ENCODE measurements around the gene C11orf21.

C11orf21 gene

GRCh38 chr11:2314136-2314524, 12.4 kb upstream of the C11orf21 start:
- H3K36me3 ChIP-seq (ENCODE audit: control insufficient read depth, low read length) = no peaks in the 10 kb centered on the region
- H4K20me1 ChIP-seq (ENCODE audit: control insufficient read depth, insufficient read depth, low read depth, low read length) = no peaks in the 10 kb centered on the region
- no peak for TF ChIP-seq CTCF (IDR thresholded peaks at IDR 0.05; ENCODE audit: low read depth, low read length, poor library complexity, severe bottlenecking)
- no peak for TF ChIP-seq EZH2phosphoT487 (IDR thresholded peaks at IDR 0.05; ENCODE audit: borderline replicate concordance, low read length)
- no peaks in the 10 kb centered on the region for H3K79me2 ChIP-seq (ENCODE audit: control insufficient read depth, low read length)
- H3K4me2 ChIP-seq (ENCODE audit: low read length) = no peak overlapping the region
- no peaks in the 10 kb centered on the region for H3K9me3 ChIP-seq (ENCODE audit: control insufficient read depth, insufficient read depth, low read length)
- H3K4me1 ChIP-seq (ENCODE audit: control insufficient read depth, low read length) = no peaks in the 10 kb centered on the region
- H3K27ac ChIP-seq (ENCODE audit: low read depth, low read length) = no peak overlapping the region
- no peaks in the 10 kb centered on the region for H3F3A ChIP-seq (ENCODE audit: control insufficient read depth, insufficient read depth)
- H3K4me3 ChIP-seq (ENCODE audit: low read length) = no peak overlapping the region
- no peaks in the 10 kb centered on the region for H3K9me2 ChIP-seq (replicated peaks; ENCODE audit: control insufficient read depth, low read length)
- H3K27me3 ChIP-seq (ENCODE audit: control insufficient read depth, low read length) = no peaks in the 10 kb centered on the region

DNA sequence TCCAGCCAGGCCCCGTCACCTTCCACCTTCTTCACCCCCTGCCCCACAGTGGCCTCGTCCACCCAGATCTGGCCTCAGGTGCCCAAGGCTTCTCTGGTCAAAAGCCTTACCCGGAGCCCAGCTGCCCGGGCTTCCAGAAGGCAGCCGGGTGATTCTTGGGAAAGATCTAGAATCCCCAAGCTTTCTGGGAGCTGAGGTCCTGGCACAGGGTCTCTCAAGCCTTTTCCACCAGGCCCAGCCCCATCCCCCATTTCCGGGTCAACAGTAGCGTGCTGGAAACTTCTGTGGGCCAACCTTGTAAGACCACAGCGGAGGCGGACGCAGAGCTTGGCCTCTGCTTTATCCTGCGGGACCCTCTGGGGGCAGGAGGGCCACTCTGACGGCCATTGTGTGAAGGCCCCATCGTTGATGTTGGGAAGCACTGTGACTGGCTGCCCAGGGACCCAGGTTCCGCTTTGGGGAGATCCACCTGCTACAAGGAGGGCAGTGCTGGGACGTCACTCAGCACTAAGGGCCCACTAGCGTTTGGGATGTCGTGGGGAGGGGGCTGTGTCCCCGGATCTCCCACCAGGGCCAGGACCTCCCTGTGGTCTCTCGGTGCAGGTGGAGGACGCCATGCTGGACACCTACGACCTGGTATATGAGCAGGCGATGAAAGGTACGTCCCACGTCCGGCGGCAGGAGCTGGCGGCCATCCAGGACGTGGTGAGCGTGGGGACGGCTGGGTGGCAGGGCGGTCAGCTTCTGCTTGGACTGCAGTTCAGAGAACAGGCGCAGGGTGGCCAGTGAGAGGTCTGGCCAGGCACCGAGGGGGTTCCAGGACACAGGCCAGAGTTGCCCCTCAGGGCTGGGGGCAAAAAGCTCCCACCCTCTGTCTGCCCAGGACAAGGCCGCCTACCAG, 11.6 kb upstream of the C11orf21 start:
- Histone ChIP-seq H3K4me1 (ENCODE audit: control insufficient read depth, low read length) (no peaks in the 10 kb centered on the region), H3K27me3 (ENCODE audit: control insufficient read depth, low read length) (no peaks in the 10 kb centered on the region), H3K79me2 (ENCODE audit: control insufficient read depth, low read length) (no peaks in the 10 kb centered on the region), H3F3A (ENCODE audit: control insufficient read depth, insufficient read depth) (no peaks in the 10 kb centered on the region), H3K4me2 (ENCODE audit: low read length) (no peak overlapping the region), H3K4me3 (ENCODE audit: low read length) (no peak overlapping the region), H3K9me2 (replicated peaks; ENCODE audit: control insufficient read depth, low read length) (no peaks in the 10 kb centered on the region), H4K20me1 (ENCODE audit: control insufficient read depth, insufficient read depth, low read depth, low read length) (no peaks in the 10 kb centered on the region), H3K9me3 (ENCODE audit: control insufficient read depth, insufficient read depth, low read length) (no peaks in the 10 kb centered on the region), H3K36me3 (ENCODE audit: control insufficient read depth, low read length) (no peaks in the 10 kb centered on the region), H3K27ac (ENCODE audit: low read depth, low read length) (no peak overlapping the region)
- no peak for TF ChIP-seq EZH2phosphoT487 (IDR thresholded peaks at IDR 0.05; ENCODE audit: borderline replicate concordance, low read length)
- no peak for TF ChIP-seq CTCF (IDR thresholded peaks at IDR 0.05; ENCODE audit: low read depth, low read length, poor library complexity, severe bottlenecking)

DNA sequence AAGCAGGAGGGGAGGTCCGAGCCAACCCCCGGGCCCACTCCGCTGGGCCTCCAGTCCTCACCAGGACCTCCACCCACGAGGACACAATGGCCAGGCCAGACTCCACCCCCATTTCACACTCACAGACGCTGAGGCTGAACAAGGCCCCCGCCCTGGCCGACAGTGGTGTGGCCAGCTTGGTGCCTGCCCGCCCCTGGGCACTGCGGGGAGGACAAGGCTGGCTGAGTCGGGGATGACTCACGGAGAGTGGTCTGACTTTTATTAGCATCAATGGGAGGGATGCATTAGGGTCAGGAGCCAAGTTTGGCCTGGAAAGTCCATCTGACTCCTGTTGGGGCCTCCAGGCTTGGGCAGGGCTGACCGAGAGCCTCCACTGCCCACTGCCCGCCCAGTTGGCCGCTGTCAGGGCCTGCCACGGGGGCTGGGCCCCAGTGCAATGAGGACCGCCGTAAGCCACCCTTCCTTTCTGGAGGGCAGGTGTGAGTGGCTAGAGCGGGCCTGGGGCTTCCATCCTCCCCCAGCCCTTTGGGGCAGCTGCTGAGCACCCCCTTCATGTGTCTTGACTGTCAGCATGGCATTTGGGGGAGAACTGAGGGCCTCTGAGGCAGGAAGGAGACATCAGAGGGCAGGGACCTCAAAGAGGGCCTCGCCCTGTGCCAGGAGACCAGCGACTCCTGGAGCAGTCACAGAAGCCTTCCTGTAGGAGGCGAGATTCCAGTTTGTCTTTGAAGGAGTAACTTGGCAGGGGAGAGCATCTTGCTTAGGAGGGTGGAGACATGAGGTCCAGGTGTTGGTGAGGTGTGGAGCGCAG, 10.7 kb upstream of the C11orf21 start:
- Histone ChIP-seq H3K9me3 (ENCODE audit: control insufficient read depth, insufficient read depth, low read length) (no peaks in the 10 kb centered on the region), H3K27ac (ENCODE audit: low read depth, low read length) (no peak overlapping the region), H3K27me3 (ENCODE audit: control insufficient read depth, low read length) (no peaks in the 10 kb centered on the region)

More for the DNA sequence above, 10.7 kb upstream of the C11orf21 start:
- Histone ChIP-seq H3K4me2 (ENCODE audit: low read length) (no peak overlapping the region), H3K4me3 (ENCODE audit: low read length) (no peak overlapping the region), H3K4me1 (ENCODE audit: control insufficient read depth, low read length) (peaks cover 4% of the 10 kb centered on the region), H3K36me3 (ENCODE audit: control insufficient read depth, low read length) (no peaks in the 10 kb centered on the region), H3F3A (ENCODE audit: control insufficient read depth, insufficient read depth) (no peaks in the 10 kb centered on the region), H3K79me2 (ENCODE audit: control insufficient read depth, low read length) (no peaks in the 10 kb centered on the region), H3K9me2 (replicated peaks; ENCODE audit: control insufficient read depth, low read length) (no peaks in the 10 kb centered on the region), H4K20me1 (ENCODE audit: control insufficient read depth, insufficient read depth, low read depth, low read length) (no peaks in the 10 kb centered on the region)
- TF ChIP-seq EZH2phosphoT487 (IDR thresholded peaks at IDR 0.05; ENCODE audit: borderline replicate concordance, low read length) = no peak
- no peak for TF ChIP-seq CTCF (IDR thresholded peaks at IDR 0.05; ENCODE audit: low read depth, low read length, poor library complexity, severe bottlenecking)
